Vagina (tissue), 2 donors: ENCODE measurements around the gene TEAD3.

Experiments
- POLR2A ChIP-seq, 2 donors: fragments of 450-650 bp; IDR thresholded peaks; one replicate each; pipeline ENCODE4 v1.6.1; 2017; ENCODE audit warnings: antibody characterized with exemption in 2 of 2, mild to moderate bottlenecking in 2 of 2, moderate library complexity in 2 of 2
- TF ChIP-seq, protein P1 (sequence below), 3 experiments: fragments of 450-650 bp in 2 of 3; fragments of 200-600 bp in 1 of 3; sonication (generic) in 1 of 3; IDR thresholded peaks; one replicate each; pipeline ENCODE4 v1.5.1; 2017 to 2019; ENCODE audit warnings: antibody characterized with exemption in 3 of 3, mild to moderate bottlenecking in 2 of 3, moderate library complexity in 2 of 3

DNA sequence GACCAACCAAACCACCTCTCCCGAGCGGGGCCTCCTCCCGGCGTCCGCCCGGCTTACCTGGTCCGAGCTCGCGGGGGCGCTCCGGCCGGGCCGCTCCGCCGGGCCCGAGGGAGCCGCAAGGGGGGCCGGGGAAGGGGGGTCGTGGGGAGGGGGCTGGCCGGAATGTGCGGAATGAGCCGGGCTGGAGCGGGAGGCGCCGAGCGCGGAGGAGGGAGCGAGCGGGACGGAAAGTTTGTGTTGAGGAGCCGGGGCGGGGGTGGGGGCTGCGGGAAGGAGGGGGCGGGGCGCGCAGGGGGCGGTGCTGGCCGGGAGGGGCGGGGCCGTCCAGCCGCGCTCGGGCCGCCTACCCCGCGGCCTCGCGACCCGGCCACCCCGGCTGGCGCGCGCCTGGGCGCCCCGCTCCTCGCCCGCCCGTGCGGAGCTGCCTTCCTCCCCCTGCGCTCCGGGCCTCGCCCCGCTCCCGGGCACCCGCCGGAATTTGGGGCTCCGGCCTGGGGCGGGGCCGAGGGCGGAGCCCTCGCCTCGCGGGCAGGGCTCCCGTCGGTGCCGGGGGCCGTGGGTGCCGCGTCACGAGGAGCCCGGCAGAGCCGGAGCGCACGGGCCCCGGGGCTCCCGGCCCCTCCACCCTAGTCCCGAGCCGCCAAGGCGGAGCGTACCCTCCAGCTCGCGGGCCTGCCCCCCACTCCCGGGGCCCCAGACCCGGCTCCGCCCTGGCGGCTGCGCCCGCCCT, at the start of gene TEAD3:
- TF ChIP-seq, protein P1, sequence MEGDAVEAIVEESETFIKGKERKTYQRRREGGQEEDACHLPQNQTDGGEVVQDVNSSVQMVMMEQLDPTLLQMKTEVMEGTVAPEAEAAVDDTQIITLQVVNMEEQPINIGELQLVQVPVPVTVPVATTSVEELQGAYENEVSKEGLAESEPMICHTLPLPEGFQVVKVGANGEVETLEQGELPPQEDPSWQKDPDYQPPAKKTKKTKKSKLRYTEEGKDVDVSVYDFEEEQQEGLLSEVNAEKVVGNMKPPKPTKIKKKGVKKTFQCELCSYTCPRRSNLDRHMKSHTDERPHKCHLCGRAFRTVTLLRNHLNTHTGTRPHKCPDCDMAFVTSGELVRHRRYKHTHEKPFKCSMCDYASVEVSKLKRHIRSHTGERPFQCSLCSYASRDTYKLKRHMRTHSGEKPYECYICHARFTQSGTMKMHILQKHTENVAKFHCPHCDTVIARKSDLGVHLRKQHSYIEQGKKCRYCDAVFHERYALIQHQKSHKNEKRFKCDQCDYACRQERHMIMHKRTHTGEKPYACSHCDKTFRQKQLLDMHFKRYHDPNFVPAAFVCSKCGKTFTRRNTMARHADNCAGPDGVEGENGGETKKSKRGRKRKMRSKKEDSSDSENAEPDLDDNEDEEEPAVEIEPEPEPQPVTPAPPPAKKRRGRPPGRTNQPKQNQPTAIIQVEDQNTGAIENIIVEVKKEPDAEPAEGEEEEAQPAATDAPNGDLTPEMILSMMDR (IDR thresholded peaks at IDR 0.05) = peak in 1 of 3 experiments; percentile 22
- peak in 1 of 2 donors; percentile 82 for TF ChIP-seq POLR2A (IDR thresholded peaks at IDR 0.05)
